ENCODE data around the gene GJC3.
"Not testable (repeated sequence)": the region's sequence is repeated elsewhere in the genome, so short reads cannot be mapped to it uniquely, and the experiment has no call there.

The GJC3 gene

DNA sequence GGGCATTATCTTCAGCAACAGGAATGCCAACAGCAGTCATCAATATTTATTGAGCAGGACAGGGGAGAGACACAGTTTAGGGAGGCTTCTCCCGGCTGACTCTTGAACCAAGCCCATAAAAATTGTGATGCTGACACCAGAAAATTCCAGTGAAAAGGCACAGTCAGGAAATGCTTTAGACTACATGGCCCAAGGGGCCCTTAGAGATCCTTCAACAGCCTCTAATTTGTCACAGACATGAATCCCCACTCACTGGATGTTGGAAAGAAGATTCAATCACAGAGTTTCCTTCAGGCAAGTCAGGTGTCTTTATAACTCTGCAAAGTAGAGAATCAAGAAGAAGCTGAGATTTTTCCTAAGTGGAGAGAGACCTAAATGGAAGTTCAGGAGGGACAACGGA lies 1.2 kb downstream of the GJC3 start:
- no peak for DNase-seq

DNA sequence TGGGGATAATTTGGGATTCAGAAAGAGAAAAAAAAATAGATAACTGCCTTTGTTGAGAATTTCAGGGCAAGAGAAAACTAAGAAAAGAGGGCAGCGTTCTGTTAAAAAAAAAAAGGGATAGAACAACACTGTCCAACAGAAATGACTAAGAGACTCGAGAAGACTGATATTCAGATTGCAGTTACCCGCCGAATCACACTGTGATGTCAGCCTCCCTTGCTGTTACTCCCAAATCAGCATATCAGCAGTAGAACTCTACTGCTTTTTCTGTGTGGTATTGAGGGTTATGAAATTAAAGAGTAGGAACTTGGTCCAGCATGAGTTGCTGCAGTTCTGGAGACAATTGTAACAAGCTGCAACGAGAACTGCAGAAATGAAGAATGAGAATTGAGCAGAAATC lies 1.9 kb downstream of the GJC3 start:
- DNase-seq: no peak

DNA sequence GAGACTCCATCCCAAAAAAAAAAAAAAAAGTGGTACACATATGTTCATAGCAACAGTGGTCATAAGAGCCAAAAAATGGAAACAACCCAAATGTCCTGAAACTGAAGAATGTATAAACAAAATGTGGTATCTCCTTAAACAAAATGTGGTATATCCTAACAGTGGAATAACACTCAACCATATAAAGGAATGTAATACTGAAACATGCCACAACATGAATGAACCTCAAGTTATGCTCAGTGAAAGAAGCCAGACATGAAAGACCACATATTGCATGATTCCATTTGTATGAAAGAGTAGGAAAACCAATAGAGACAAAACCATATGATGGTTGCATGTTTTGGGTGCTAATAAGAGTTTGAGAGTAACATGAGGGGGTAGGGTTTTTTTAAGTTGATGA lies 3.1 kb downstream of the GJC3 start:
- DNase-seq: no peak

DNA sequence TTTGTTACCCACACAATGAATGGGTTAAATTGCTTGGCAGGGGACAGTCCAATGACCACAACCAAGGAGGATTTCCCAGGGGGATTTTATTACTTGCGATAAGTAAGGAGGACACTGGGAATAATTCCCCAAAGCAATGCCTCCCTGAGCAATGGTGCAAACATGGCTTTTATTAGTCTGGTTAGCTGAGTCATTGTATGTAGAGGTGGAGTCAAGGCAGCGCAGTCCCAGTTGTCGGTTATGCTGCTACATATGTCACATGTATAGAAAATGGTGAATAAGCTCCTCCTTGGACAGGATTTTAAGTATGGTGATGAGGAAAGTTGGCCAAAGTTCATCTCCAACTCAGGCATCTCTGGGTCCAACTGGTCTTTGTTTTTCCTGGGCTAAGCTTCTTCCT lies 6.2 kb downstream of the GJC3 start:
- DNase-seq: no peak

DNA sequence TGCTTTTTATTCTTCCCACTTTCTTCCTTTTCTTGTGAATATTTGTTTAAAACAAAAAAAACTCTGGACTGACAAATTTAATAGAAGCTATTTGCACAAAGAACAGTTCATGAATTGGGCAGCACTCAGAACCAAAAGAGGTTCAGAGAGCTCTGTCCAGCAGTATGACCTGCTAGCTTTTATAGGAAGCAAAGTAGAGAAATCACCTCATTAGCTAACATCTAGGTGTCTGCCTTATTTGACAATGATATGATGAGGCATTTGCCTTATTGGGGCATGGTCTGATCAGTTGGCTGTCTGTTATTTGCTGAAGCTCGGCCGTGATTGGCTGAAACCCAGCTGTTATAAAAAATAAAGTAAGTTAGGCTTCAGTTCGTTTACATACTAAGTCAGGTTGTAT lies 9.3 kb downstream of the GJC3 start:
- DNase-seq: no peak

DNA sequence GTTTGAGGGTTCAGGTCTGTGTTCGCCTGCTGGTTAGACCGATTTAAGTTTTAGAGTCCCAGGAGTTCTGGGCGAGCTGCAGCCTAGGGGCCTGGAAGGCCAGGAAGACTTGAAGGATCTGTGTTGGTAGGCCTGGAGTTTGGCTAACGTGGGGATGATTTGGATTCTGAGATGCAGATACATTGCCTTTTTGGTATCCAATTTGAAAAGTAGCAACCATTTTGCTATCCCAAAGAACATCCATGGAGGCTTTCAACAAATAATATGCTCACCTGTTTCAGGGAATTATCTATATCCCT lies 9.7 kb downstream of the GJC3 start:
- no peak for DNase-seq

DNA sequence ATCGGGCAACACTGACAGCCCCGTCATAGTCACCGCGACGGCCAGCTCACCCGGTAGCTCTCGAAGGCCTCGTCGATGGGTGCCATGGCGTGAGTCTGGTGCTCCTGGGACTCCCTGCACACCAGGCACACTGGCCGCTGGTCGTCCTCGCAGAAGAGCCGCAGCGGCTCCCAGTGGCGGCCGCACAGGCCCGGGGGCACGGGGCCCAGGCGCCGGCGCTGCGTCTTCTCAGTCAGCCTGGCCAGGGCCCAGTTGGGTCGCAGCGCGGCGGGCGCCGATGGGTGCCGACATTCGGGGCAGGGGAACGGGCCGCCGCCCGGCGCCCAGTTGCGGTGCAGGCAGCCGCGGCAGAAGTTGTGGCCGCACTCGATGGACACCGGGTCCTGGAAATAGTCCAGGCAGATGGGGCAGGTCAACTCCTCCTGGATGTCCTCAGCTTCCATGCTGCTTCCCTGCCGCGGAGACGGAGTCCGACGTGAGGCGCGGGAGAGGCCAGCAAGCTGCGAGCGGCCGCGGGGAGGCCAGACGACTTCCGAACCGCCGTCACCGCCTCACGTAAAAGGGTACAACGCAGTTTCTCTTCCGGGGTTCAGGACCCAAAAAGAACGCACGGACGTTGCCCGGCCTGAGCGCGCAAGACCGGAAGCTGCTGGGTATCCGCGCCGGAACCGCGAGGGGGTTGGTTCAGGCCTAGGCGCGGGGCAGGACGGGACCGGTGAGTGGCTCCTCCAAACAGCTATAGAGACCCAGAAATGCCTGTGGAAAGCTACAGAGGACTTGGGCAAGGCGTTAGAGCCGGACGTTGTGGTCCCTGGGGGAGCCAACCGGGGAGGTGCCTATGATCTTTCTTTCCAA lies 10.2 kb downstream of the GJC3 start, which contains the start of gene TRIM4:
Gene TRIM4 (minus strand): TSS at position 572 of the 855 bp plus-strand sequence. CDS start 129 bp downstream, at position 443.
- peak; percentile 93 for DNase-seq

DNA sequence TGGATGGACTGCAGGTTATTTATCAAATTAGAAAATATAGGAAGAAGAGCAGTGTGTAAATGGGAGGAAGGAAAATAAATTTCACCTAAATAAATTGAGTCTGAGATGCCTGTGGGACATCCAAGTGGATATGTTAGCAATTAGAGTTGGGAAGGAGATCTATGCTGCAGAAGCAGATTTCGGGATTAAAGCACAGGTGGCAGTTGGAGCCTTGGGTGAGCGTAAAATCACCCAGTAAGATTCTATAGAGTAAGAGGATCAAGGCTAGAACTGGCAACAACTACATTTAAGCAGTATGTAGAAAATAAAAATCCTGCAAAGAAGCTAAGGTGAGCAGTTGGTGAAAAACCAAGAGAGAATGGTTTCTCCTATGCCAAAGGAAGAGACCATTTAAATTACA lies 18.4 kb downstream of the GJC3 start:
- no peak for DNase-seq

DNA sequence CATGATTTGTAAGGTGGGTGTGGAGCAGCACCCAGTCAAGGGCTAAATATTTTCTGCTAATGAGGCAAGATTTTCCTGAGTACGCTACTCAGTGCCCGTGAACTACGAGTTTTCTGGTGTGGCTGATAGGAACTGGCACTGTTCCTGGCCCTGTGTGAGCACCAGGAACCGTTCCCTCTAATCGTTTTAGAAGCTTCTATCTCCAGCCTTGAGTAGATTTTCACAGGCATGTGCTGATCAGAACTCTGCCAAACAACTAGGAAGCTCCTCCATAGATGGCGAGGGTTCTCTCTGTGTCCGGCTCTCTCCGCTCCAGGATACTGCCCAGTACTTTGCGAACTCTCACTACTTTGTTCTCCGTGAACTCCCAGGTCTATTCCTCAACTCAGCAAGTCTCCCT lies 27.8 kb downstream of the GJC3 start:
- DNase-seq: no peak

DNA sequence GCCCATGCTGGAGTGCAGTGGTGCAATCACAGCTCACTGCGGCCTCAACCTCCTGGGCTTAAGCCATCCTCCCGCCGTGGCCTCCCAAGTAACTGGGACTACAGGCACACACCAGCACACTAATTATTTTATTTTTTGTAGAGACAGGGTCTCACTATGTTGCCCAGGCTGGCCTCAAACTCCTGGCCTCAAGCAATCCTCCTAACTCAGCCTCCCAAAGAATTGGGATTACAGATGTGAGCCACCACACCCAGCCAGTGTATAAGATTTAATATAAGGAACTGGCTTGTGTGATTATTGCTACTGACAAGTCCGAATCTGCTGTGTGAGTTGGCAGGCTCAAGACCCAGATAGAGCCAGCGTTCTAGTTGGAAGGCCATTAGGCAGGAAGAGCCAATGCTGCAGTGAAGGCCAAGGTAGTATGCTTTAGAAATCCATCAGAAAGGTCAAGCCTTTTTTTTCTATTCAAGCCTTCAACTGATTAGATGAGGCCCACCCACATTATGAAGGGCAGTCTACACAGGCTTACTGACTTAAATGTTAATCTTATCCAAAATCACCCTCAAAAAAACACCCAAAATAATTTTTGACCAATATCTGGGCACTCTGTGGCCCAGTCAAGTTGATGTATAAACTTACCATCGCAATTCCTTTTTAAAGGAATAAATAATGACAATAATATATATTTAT lies 29.4 kb downstream of the GJC3 start:
- DNase-seq: no peak

DNA sequence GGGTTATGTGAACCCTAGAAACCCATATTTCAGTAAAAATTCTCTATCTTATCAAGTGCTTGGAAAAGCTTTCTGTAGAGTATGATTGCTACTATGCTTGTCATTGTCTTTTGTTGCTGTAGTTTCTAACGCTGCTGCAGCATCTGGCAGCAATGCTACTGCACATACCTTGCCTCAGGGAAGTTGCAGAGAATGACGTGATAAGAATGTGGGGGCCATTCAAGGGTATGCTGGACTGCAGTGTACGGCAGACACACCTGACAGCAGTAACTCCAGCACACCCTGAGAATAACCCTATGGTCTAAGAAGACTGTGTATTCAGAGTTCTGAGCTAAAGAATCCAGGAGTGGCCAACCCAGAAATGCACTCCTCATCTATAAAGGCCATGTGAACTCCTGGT lies 30.6 kb downstream of the GJC3 start:
- no peak for DNase-seq

DNA sequence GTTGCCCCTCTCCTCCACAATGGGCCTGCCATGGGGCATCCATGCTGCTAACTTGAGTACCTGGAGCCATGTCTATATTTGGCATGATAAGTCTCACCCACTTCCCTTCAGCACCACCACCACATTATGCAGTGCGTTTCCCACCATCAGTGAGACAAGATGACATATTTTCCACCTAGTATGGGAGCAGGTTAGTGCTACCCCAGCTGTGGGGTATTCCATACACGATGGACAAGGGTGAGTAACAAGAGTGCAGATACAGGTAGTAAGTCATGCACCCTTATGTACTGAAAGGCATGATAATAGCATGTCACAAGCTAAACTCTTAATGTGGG lies 31.4 kb downstream of the GJC3 start:
- no peak for DNase-seq

DNA sequence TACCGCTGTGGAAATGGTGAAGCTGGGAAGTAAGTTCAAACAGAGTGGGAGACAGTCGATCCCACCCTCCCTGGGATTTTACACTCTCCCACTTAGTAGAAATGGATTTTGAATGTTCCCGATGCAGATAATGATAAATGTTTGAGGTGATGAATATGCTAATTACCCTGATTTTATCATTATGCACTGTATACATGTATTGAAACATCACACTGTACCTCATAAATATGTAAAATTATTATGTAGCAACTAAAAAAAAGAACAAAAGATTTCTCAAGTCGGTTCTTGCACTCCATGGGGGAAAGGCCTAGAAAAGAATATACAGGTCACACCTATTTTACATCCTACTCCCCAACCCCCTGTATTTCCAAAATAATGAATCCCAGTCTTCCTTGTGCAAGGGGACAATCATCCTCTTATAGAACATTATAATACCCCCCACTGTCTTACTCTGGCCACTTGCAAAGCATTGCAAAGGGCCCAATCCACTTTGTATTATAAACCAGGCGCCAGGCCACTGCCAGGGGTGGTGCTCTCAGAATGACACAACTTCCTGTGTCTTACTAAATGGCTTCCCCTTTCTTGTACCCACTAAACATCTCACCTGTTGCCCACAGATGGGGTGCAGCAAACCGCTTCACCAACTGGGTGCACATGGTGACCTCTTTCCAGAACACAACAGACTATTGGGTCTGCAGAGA lies 31.9 kb downstream of the GJC3 start:
- no peak for DNase-seq

DNA sequence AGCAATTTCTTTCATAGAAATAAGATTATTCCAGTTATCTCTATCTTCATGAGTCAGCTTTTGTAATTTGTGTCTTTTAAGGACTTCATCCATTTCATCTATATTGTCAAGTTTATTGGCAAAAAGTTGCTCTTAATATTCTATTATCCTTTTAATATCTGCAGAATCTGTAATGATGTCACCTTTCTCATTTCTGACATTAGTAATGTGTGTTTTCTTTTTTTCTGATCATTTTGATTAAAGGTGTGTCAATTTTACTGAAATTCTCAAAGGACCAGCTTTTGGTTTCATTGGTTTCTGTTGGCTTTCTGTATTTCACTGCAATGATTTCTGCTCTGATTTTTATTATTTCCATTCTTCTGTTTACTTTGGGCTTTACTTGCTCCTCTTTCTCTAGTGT lies 34.7 kb downstream of the GJC3 start:
- no peak for DNase-seq

DNA sequence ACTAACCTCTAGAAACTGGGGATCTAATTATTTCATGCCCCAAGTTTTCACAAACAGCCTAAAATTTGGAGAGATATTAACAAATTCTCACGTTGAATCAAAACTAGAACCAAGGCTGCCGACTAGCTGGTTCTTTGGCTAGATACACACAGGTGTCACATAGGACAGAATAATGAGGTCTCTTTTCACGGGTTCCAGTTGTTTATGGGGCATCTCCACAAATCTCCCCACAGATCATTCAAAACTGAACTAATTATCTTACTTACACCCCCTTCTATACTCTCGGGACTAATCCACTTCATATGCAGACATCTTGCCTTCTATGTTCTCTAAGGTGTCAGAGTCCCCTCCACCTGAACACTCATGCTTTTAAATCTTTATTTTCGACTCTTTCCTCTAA lies 36.1 kb downstream of the GJC3 start:
- no peak for DNase-seq

DNA sequence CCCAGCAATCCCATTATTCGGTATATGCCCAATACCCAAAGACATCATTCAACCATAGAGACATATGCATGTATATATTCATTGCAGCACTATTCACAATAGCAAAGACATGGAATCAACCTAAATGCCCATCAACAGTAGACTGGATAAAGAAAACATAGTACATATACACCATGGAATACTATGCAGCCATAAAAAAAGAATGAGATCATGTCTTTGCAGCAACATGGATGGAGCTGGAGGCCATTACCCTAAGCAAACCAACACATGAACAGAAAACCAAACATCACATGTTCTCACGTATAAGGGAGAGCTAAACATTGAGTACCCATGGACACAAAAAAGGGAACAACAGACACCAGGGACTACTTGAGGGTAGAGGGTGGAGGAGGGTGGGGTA lies 39.1 kb downstream of the GJC3 start:
- not testable (repeated sequence) for DNase-seq

DNA sequence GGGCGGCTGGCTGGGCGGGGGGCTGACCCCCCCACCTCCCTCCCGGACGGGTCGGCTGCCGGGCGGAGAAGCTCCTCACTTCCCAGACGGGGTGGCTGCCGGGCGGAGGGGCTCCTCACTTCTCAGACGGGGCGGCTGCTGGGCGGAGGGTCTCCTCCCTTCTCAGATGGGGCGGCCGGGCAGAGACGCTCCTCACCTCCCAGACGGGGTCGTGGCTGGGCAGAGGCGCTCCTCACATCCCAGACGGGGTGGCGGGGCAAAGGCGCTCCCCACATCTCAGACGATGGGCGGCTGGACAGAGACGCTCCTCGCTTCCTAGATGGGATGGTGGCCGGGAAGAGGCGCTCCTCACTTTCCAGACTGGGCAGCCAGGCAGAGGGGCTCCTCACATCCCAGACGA lies 41.1 kb downstream of the GJC3 start:
- not testable (repeated sequence) for DNase-seq

DNA sequence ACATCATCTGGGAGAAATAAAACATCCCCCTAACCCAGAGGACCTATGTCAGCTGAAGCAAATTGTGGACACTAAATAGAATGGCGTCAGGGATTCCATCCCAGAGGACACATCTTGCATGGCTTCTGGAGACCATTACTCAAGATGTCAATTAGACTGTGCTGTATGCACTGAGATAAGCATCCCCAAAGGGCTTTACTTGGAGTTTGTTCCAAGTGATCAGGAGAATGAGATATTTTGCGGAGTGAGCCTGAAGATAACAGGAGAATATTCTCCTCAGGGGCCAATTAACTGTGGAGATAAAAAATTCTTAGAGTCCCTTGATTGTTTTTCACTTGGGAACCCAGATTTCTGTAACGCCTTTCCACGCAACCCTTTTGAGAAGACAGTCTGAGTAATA lies 48.0 kb downstream of the GJC3 start:
- no peak for DNase-seq

DNA sequence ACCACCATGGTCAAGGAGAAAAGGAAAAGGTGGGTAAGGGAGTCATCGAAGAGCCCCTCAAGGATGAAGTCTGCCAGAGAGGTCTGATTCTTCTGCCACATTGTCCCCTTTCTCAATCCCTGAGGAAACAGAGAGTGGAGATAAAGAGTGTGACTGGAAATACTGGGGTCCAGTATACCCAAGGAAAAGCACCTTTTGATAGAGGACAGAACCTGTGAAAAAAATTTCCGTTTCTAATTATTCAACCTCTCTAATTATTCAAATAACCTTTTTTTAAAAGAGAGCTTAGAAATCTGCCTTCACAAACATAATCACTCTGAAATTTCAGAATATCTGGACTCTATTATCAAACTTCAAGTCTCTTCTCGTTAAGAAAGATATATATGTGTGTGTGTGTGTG lies 52.5 kb downstream of the GJC3 start, which contains the start of gene OR2AE1:
Gene OR2AE1 (minus strand): TSS at position 101 of the 400 bp plus-strand sequence. CDS start 0 bp downstream, at position 101.
- DNase-seq: no peak

DNA sequence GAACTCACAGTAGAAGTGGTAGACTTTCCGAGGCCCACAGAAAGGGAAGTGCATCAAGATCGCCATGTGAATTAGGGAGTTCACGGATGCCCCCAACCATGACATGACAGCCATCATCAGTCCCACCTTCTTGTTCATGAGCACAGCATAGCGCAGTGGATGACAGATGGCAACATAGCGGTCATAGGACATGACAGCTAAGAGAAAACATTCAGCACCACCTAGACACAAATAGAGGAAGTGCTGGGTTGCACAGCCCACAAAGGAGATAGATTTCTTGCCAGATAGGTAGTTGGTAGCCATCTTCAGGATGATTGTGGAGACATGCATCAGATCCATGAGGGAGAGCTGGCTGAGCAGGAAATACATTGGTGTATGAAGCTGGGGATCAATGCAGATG lies 52.9 kb downstream of the GJC3 start:
- no peak for DNase-seq
